Calu3 (cell line): ENCODE results near the gene PPIAL4G. TPM values are rescaled to one million over a fixed set of nuclear protein-coding genes. Genes with fewer than 3 reads are reported as not detected.
"Not testable (repeated sequence)": the region's sequence is repeated elsewhere in the genome, so short reads cannot be mapped to it uniquely, and the experiment has no call there.

Experiments
- BruUV-seq: library from RNA; stranded (reverse); fragments of 400-500 nt; replicated peaks from 2 replicates; lab custom pipeline; 2021; lab: Mats Ljungman, UMichigan
- CTCF ChIA-PET: fragments of 300-600 bp; sonication (Branson Sonifier 250); formaldehyde crosslinking; loops from one replicate; lab custom pipeline; 2022; ENCODE audit warnings: antibody characterized with exemption; lab: Charles Lee
- DNase-seq: peaks from one replicate; pipeline ENCODE4 v3.0.0; 2022
- H3K27ac Mint-ChIP-seq: one replicate; pipeline ENCODE4 v1.8.0; 2022; ENCODE audit warnings: mixed read lengths; ENCODE audit not compliant: unreplicated experiment
- H3K27me3 Mint-ChIP-seq: one replicate; pipeline ENCODE4 v1.8.0; 2022; ENCODE audit warnings: mixed read lengths; ENCODE audit not compliant: unreplicated experiment
- H3K36me3 Mint-ChIP-seq: one replicate; pipeline ENCODE4 v1.8.0; 2022; ENCODE audit warnings: mild to moderate bottlenecking, moderate library complexity, mixed read lengths; ENCODE audit not compliant: insufficient read depth, unreplicated experiment
- H3K4me1 Mint-ChIP-seq: one replicate; pipeline ENCODE4 v1.8.0; 2022; ENCODE audit warnings: mild to moderate bottlenecking, low read depth, mixed read lengths; ENCODE audit not compliant: unreplicated experiment
- H3K4me3 Mint-ChIP-seq: one replicate; pipeline ENCODE4 v1.8.0; 2022; ENCODE audit warnings: mild to moderate bottlenecking, low read depth, moderate library complexity, mixed read lengths; ENCODE audit not compliant: unreplicated experiment
- H3K9me3 Mint-ChIP-seq: one replicate; pipeline ENCODE4 v1.8.0; 2022; ENCODE audit warnings: low read depth, mixed read lengths; ENCODE audit not compliant: unreplicated experiment
- intact Hi-C: fragments of 100-400 bp; cut with micrococcal nuclease; formaldehyde crosslinking; loops from one replicate; pipeline ENCODE4 v1.10.0; 2022; ENCODE audit not compliant: unreplicated experiment
- total RNA-seq: library from RNA; stranded (reverse); gene quantifications from 2 replicates; pipeline ENCODE4 v1.2.3, GENCODE V29; 2022

PPIAL4G gene
- total RNA-seq, 1 experiment from 2014 or later: not detected

DNA sequence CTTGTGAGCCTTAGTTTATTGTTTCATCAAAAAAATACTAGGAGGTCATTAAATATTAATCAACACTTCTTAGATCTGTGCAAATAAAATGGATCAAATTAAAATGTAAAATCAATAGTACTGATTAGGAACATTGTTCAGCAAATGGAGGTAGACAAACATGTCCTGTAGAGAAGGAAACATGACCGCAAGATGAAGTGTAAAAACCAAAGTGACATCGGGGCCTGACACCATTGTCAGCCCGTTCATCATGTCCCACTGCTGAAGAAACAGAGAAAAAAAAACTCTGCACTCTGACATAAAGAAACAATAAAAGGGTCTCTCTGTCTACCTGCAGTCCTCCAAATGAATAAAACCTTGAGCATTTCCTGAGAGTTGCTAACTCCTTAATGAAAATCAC is 31.2 kb upstream of the PPIAL4G start:
- DNase-seq, H3K27me3 Mint-ChIP-seq, H3K9me3 Mint-ChIP-seq, CTCF ChIA-PET, BruUV-seq, H3K36me3 Mint-ChIP-seq, H3K27ac Mint-ChIP-seq, H3K4me1 Mint-ChIP-seq, H3K4me3 Mint-ChIP-seq, intact Hi-C loops: not testable (repeated sequence)

DNA sequence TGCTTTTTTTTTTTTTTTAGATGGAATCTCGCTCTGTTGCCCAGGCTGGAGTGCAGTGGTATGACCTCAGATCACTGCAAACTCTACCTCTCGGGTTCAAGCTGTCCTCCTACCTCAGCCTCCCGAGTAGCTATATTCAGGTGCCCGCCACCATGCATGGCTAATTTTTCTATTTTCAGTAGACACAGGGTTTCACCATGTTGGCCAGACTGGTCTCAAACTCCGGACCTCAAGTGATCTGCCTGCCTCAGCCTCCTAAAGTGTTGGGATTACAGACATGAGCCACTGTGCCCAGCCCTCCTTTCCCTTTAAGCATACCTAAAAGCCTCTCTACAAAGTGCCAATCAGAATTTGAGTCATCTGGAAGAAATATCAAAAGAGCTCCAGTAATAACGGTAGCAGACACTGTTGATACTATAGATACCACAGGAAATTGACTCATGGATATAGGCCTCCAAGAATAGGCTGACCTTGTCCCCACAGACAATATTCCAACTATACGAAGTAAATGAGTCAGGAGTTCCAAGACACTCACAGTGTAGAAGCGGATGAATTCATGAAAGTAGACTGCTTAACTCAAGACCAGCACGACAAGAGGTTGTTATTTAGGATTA is 29.6 kb upstream of the PPIAL4G start:
- H3K4me3 Mint-ChIP-seq, CTCF ChIA-PET, H3K4me1 Mint-ChIP-seq, H3K27ac Mint-ChIP-seq, H3K27me3 Mint-ChIP-seq, DNase-seq, BruUV-seq, H3K36me3 Mint-ChIP-seq, H3K9me3 Mint-ChIP-seq, intact Hi-C loops: not testable (repeated sequence)

DNA sequence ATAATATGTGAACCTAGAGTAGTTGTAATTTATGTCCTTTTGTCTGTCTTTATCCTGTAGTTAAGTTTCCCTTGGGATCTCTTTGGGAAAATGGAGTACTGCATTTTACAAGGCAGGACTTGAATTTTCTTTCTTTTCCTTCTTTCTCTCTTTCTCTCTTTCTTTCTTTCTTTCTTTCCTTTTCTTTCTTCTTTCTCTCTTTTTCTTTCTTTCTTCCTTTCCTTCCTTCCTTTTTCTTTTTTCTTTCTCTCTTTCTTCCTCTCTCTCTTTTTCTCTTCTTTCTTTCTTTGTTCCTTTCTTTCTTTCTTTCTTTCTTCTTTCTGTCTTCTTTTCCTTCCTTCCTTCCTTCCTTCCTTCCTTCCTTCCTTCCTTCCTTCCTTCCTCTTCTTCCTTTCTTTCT is 10.8 kb upstream of the PPIAL4G start:
- H3K27me3 Mint-ChIP-seq, H3K4me3 Mint-ChIP-seq, intact Hi-C loops, H3K9me3 Mint-ChIP-seq, H3K4me1 Mint-ChIP-seq, H3K36me3 Mint-ChIP-seq, BruUV-seq, DNase-seq, H3K27ac Mint-ChIP-seq, CTCF ChIA-PET: not testable (repeated sequence)

DNA sequence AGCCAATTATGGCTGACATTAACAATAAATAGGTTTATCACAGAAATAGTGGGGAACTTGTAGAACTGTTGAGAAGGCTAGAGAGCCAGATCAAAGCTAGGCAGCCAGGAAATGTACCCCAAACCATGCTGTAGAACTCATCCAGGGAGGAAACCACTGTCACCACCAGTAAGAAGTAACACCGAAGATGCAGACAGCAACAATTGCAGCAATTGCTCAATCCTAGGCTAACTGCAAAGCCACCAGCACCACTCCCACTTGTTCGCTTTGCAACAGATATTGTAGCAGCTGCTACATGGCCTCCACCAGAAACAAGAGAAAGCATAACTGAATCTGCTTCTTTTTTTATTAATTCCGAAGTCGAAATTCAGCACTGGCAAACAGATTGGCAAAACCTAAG is 2.0 kb downstream of the PPIAL4G start:
- intact Hi-C loops, H3K27ac Mint-ChIP-seq, H3K4me1 Mint-ChIP-seq, H3K36me3 Mint-ChIP-seq, H3K27me3 Mint-ChIP-seq, H3K9me3 Mint-ChIP-seq, BruUV-seq, CTCF ChIA-PET, H3K4me3 Mint-ChIP-seq, DNase-seq: not testable (repeated sequence)

DNA sequence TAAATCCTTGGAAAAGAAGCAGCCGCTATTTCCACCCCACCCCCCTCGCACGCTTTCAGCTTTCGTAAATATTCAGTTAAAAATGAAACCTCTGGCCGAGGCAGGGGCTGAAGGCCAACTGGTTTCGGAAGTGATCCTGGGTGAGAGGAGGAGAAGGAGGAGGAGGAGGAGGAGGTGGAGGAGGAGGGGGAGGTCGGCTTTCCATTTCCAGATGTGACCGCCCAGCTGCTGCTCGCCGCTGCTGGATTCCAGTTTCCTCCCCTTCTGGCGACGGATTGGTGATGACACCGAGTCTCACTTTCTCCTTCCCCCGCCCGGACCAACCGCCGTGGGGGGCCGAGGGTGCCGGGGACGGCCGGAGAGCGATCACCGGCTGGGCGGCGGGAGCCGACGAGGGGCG is 23.4 kb downstream of the PPIAL4G start:
- H3K4me1 Mint-ChIP-seq, CTCF ChIA-PET, H3K9me3 Mint-ChIP-seq, DNase-seq, H3K27ac Mint-ChIP-seq, intact Hi-C loops, H3K27me3 Mint-ChIP-seq, BruUV-seq: not testable (repeated sequence)
- Mint-ChIP-seq H3K4me3 (peak overlapping the region; percentile 65), H3K36me3 (peaks cover 10% of the 10 kb centered on the region)

DNA sequence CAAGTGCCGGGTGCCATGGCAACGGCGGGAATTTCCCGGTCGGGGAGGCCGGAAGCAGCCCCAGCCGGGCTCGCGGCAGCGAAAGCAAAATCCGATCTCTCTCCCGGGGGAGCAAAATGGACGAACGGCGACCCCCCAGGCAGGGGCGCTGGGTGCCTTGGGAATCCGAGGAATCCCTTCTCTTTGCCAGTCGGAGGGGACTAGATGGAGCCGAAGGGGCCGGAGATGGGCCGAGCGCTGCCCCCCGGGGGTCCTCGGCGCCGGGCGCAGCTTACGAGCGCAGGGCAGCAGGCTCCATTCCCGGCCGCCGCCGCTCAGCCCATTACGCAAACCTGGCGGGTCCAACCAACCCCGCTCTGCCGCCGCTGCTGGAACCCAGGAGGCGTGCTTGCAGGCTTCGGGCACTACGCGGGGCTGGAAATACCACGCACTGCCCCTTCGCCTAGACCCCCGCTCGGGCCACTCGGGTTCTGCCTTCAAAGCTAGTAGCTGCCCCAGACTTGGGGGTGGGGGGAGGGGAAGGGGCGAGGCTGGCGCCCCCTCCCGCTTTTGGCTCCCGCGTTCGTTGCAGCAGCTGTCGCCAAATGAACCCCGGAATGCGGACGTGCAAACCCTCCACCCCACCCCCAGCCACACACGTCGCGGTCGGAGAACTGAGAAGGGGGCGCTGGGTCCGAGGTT is 24.1 kb downstream of the PPIAL4G start:
- intact Hi-C loops, H3K4me1 Mint-ChIP-seq, CTCF ChIA-PET, H3K9me3 Mint-ChIP-seq, H3K27me3 Mint-ChIP-seq: not testable (repeated sequence)
- Mint-ChIP-seq H3K27ac (peak overlapping the region; percentile 84), H3K4me3 (peak overlapping the region; percentile 65), H3K36me3 (peaks cover 10% of the 10 kb centered on the region)
- peak; percentile 39 for DNase-seq
- BruUV-seq: TSS peak; percentile 83

DNA sequence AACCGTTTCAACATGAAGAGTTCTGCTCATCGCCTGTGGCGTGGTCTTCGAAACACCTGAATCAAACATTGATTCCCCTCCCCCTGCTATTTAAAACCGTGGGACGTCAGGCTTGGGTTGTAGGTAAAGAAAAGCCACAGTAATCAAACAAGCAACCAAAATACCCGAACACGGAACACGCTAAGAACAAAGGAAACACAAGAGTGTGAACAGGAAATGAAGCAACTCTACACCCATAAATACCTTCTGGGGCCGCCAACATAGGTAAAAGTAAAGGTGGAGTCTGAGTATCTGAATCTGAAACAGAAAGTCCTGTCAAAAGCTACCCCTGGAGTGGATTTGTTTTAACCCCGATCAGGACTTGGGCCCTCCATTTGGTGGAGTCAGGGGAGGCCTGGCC is 24.7 kb downstream of the PPIAL4G start:
- Mint-ChIP-seq H3K27ac (peak overlapping the region; percentile 84), H3K4me3 (peak overlapping the region; percentile 65), H3K36me3 (peaks cover 10% of the 10 kb centered on the region)
- H3K4me1 Mint-ChIP-seq, H3K9me3 Mint-ChIP-seq, intact Hi-C loops, H3K27me3 Mint-ChIP-seq, BruUV-seq, CTCF ChIA-PET: not testable (repeated sequence)
- DNase-seq: peak; percentile 28

DNA sequence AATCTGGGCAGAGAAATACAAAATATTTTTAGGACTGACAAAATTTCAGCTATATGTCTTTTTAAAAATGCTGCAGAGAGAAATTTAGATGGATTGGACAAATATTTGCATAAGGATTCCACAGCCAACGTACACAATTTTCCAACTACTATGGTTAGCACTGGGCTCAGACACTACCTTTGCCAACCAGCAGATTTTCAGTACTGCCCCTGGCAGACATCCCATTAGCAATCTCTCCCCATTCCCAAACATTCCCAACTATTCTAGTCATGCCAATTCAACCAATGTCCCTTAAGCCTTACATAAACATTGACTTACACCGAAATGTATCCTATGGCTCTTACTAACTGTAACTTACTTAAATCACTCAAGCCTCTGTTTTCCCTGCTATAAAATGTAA is 30.3 kb downstream of the PPIAL4G start:
- intact Hi-C loops, H3K4me3 Mint-ChIP-seq, DNase-seq, H3K27ac Mint-ChIP-seq, BruUV-seq, H3K4me1 Mint-ChIP-seq, H3K9me3 Mint-ChIP-seq, H3K27me3 Mint-ChIP-seq, CTCF ChIA-PET, H3K36me3 Mint-ChIP-seq: not testable (repeated sequence)

DNA sequence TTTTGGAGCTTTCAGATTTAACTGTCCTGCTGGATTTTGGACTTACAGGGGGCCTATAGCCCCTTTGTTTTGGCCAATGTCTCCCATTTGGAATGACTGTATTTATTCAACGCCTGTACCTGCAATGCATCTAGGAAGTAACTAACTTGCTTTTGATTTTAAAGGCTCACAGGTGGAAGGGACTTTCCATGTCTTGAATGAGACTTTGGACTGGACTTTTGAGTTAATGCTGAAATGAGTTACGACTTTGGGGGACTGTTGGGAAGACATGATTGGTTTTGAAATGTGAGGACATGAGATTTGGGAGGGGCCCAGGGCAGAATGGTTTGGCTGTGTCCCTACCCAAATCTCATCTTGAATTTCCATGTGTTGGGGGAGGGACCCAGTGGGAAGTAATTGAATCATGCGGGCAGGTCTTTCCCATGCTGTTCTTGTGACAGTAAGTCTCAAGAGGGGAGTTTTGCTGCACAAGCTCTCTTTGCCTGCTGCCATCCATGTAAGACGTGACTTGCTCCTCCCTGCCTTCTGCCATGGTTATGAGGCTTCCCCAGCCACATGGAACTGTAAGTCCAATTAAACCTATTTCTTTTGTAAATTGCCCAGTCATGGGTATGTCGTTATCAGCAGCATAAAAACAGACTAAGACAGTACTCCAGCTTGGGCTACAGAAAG is 43.3 kb downstream of the PPIAL4G start:
- H3K4me1 Mint-ChIP-seq, H3K27me3 Mint-ChIP-seq, H3K9me3 Mint-ChIP-seq, H3K4me3 Mint-ChIP-seq, H3K27ac Mint-ChIP-seq, DNase-seq, CTCF ChIA-PET, BruUV-seq, H3K36me3 Mint-ChIP-seq, intact Hi-C loops: not testable (repeated sequence)
